ENCODE results near the gene OR2A25. TPM values are rescaled to one million over a fixed set of nuclear protein-coding genes. Genes with fewer than 3 reads are reported as not detected.

OR2A25 gene
- total and polyA plus RNA-seq, 10 of the 15 experiments (the other 5 are each of a cell fraction or from before 2014, with no cell fraction given): not detected

DNA sequence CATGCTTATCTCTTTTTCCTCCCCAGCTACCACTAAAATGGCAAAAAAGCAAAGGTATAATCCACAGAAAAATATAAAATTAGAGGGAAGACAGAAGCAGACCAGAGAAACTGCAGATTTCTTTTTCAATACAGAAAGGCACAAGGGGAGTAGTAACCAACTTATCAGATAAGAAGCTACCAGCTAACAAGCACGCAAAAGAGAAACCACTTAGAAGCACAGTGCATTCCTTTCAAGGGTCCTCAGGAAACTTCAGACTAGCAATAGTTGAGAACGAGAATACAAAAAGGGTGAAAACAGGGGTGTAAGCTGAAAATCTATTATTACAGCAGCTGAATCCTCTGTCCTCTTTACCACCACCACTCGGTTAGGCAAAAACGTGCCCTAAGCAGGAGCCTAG is 30.7 kb upstream of the OR2A25 start (continued):
- TF ChIP-seq POLR2AphosphoS2 (IDR thresholded peaks at IDR 0.05; ENCODE audit: low read depth, low read length): no peak
- TF ChIP-seq, protein P1, sequence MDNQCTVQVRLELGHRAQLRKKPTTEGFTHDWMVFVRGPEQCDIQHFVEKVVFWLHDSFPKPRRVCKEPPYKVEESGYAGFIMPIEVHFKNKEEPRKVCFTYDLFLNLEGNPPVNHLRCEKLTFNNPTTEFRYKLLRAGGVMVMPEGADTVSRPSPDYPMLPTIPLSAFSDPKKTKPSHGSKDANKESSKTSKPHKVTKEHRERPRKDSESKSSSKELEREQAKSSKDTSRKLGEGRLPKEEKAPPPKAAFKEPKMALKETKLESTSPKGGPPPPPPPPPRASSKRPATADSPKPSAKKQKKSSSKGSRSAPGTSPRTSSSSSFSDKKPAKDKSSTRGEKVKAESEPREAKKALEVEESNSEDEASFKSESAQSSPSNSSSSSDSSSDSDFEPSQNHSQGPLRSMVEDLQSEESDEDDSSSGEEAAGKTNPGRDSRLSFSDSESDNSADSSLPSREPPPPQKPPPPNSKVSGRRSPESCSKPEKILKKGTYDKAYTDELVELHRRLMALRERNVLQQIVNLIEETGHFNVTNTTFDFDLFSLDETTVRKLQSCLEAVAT (IDR thresholded peaks at IDR 0.05): no peak
- TF ChIP-seq, protein P2, sequence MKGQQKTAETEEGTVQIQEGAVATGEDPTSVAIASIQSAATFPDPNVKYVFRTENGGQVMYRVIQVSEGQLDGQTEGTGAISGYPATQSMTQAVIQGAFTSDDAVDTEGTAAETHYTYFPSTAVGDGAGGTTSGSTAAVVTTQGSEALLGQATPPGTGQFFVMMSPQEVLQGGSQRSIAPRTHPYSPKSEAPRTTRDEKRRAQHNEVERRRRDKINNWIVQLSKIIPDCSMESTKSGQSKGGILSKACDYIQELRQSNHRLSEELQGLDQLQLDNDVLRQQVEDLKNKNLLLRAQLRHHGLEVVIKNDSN (IDR thresholded peaks at IDR 0.05; ENCODE audit: borderline replicate concordance, extremely low read length, insufficient read depth, low read depth, low read length): no peak

DNA sequence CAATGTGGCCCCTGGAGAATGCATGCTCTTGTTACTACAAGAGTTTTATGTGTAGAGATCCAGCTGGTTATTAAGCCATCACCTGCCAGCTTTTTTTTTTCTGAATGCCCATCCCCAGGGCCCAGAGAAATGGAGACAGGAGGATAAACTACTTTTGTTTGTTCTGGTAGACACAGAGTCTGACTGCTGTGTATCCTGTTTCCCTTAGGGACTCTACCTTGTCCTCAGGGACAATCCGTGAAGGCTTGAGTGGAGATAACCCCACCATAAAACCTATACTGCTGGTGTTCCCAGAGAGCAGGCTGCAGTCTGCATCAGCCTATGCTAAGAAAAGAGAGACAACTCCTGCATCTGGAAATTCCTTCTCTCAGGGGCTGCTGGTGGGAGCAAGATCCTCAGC is 21.0 kb upstream of the OR2A25 start, which contains the start of gene OR2A5:
Gene OR2A5 (plus strand): TSS at position 301 of the 400 bp plus-strand sequence. CDS start 1,454 bp downstream, outside the sequence.
- DNase-seq (ENCODE audit: low read depth, low spot score) (no peak), ATAC-seq (no peak), FAIRE-seq (no peak)
- no peaks in the 10 kb centered on the region for H3K36me3 ChIP-seq (ENCODE audit: control insufficient read depth in 2 of 2, insufficient read depth in 2 of 2, low read length in 1 of 2)
- intact Hi-C loops (cut with micrococcal nuclease; ENCODE audit: unreplicated experiment): no loop called here
- no peak within 1 kb of the TSS for H3K4me3 ChIP-seq
- H3K27me3 ChIP-seq (replicated peaks in 1 of 2; ENCODE audit: control insufficient read depth in 2 of 2, insufficient read depth in 2 of 2, low read length in 1 of 2): no peaks in the 10 kb centered on the region; a peak in 1 of 4 replicates
- H3K9ac ChIP-seq (ENCODE audit: control insufficient read depth, insufficient read depth, low read length): no peak within 1 kb of the TSS
- ChIA-PET SMC1A (ENCODE audit: uncharacterized antibody, unreplicated experiment) (no interaction called here), RAD21 (ENCODE audit: unreplicated experiment) (no interaction called here), POLR2A (no interaction called here), CTCF (no interaction called here)
- H3K4me2 ChIP-seq (ENCODE audit: control insufficient read depth, insufficient read depth): no peak within 1 kb of the TSS
- 0% methylated on average over 1 of the region's 1 CpG for WGBS (ENCODE audit: insufficient coverage, insufficient replicate concordance, low lambda C conversion rate, missing lambda C conversion rate)
- no peaks in the 10 kb centered on the region for H4K20me1 ChIP-seq (ENCODE audit: control insufficient read depth, insufficient read depth)
- no peak within 1 kb of the TSS for H2AFZ ChIP-seq (ENCODE audit: control insufficient read depth, low read depth, low read length)
- TF ChIP-seq POU2F2 (IDR thresholded peaks at IDR 0.05; ENCODE audit: borderline replicate concordance, low read depth, low read length) (no peak), RELA (IDR thresholded peaks at IDR 0.05; ENCODE audit: borderline replicate concordance, partially characterized antibody) (no peak), RAD51 (IDR thresholded peaks at IDR 0.05) (no peak), NFYB (IDR thresholded peaks at IDR 0.05; ENCODE audit: insufficient read depth, low read depth, low read length) (no peak), ZBED1 (IDR thresholded peaks at IDR 0.05; ENCODE audit: borderline replicate concordance) (no peak)
- TF ChIP-seq, protein P3, sequence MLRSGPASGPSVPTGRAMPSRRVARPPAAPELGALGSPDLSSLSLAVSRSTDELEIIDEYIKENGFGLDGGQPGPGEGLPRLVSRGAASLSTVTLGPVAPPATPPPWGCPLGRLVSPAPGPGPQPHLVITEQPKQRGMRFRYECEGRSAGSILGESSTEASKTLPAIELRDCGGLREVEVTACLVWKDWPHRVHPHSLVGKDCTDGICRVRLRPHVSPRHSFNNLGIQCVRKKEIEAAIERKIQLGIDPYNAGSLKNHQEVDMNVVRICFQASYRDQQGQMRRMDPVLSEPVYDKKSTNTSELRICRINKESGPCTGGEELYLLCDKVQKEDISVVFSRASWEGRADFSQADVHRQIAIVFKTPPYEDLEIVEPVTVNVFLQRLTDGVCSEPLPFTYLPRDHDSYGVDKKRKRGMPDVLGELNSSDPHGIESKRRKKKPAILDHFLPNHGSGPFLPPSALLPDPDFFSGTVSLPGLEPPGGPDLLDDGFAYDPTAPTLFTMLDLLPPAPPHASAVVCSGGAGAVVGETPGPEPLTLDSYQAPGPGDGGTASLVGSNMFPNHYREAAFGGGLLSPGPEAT (IDR thresholded peaks at IDR 0.05; ENCODE audit: low read depth): no peak
- H3K4me1 ChIP-seq (ENCODE audit: control insufficient read depth, insufficient read depth, low read length): no peaks in the 10 kb centered on the region
- no TSS peak for BruUV-seq (replicated peaks)
- H3K27ac ChIP-seq (ENCODE audit: control insufficient read depth, insufficient read depth): no peak within 1 kb of the TSS
- H3K79me2 ChIP-seq (ENCODE audit: control insufficient read depth, insufficient read depth, low read length): no peaks in the 10 kb centered on the region
- no peaks in the 10 kb centered on the region for H3K9me3 ChIP-seq (replicated peaks; ENCODE audit: control insufficient read depth, insufficient read depth, low read length)
- in situ Hi-C loops (cut with MboI): no loop called here

All from GM12878 (cell line).